Keratinocyte (primary cell): ENCODE data around the gene DMPK.

Source experiments
- CTCF ChIP-seq, 3 experiments: IDR thresholded peaks in 1 of 3; conservative IDR thresholded peaks in 1 of 3; optimal IDR thresholded peaks in 1 of 3; 2 replicates in 2 of 3; 3 replicates in 1 of 3; pipeline versions ENCODE3 to v1.5.1; 2011; ENCODE audit warnings: low read length in 3 of 3, mild to moderate bottlenecking in 3 of 3, moderate library complexity in 2 of 3, control low read depth in 1 of 3, inconsistent platforms in 1 of 3; ENCODE audit not compliant: insufficient read depth in 2 of 3; ENCODE audit errors: extremely low read depth in 1 of 3
- EZH2 ChIP-seq: IDR thresholded peaks from one replicate; pipeline ENCODE4 v1.6.1; 2012; ENCODE audit warnings: inconsistent platforms, mild to moderate bottlenecking, low read length, moderate library complexity

GRCh38 chr19:45804140-45804958 lies 22.1 kb upstream of the DMPK start:
- no peak for TF ChIP-seq CTCF (optimal IDR thresholded peaks at IDR 0.05 in 1 of 3, IDR thresholded peaks at IDR 0.05 in 1 of 3, conservative IDR thresholded peaks at IDR 0.05 in 1 of 3; ENCODE audit: extremely low read depth in 1 of 3, insufficient read depth in 2 of 3, low read length in 3 of 3)
- no peak for TF ChIP-seq EZH2
